Neuronal stem cell (in vitro differentiated cells): ENCODE results near the gene DCUN1D2.

Experiments
- DNase-seq: peaks from one replicate; pipeline ENCODE4 v3.0.0-alpha.2; 2013; ENCODE audit warnings: low spot score
- H2AFZ ChIP-seq: one replicate; pipeline ENCODE4 v1.6.1; 2013; ENCODE audit warnings: mild to moderate bottlenecking, low read length, inconsistent platforms
- H2AK5ac ChIP-seq: 2 replicates; pipeline ENCODE4 v1.6.1; 2013; ENCODE audit warnings: low read depth, mild to moderate bottlenecking, inconsistent platforms, low read length, moderate library complexity, mixed read lengths
- H2BK120ac ChIP-seq: 2 replicates; pipeline ENCODE4 v1.6.1; 2013; ENCODE audit warnings: low read depth, mild to moderate bottlenecking, inconsistent platforms, low read length, moderate library complexity, mixed read lengths
- H2BK12ac ChIP-seq: one replicate; pipeline ENCODE4 v1.6.1; 2013; ENCODE audit warnings: low read length, inconsistent platforms
- H2BK15ac ChIP-seq: 2 replicates; pipeline ENCODE4 v1.6.1; 2013; ENCODE audit warnings: mild to moderate bottlenecking, low read length, inconsistent platforms, mixed read lengths
- H2BK5ac ChIP-seq: one replicate; pipeline ENCODE4 v1.6.1; 2013; ENCODE audit warnings: inconsistent platforms, mild to moderate bottlenecking, low read length, moderate library complexity
- H3K14ac ChIP-seq: one replicate; pipeline ENCODE4 v1.6.1; 2013; ENCODE audit warnings: low read length, inconsistent platforms
- H3K18ac ChIP-seq: 2 replicates; pipeline ENCODE4 v1.6.1; 2013; ENCODE audit warnings: low read length, inconsistent platforms
- H3K23ac ChIP-seq: 2 replicates; pipeline ENCODE4 v1.6.1; 2013; ENCODE audit warnings: low read depth, mild to moderate bottlenecking, mixed read lengths, low read length, inconsistent platforms; ENCODE audit not compliant: poor library complexity
- H3K27ac ChIP-seq: replicated peaks from 3 replicates; pipeline ENCODE4 v1.5.1; 2013; ENCODE audit warnings: low read length, inconsistent platforms
- H3K27me3 ChIP-seq, 3 experiments: 2 replicates each; pipeline ENCODE4 v1.6.1; 2013; ENCODE audit warnings: low read length in 3 of 3, mild to moderate bottlenecking in 2 of 3, inconsistent platforms in 1 of 3, low read depth in 1 of 3, mixed read lengths in 1 of 3, moderate library complexity in 1 of 3; ENCODE audit not compliant: control insufficient read depth in 3 of 3, insufficient read depth in 3 of 3
- H3K36me3 ChIP-seq, 2 donors: replicated peaks in 1 of 2; 2 replicates each; pipeline ENCODE4 v1.6.1; 2013; ENCODE audit warnings: low read length in 2 of 2; ENCODE audit not compliant: control insufficient read depth in 2 of 2, insufficient read depth in 2 of 2
- H3K4ac ChIP-seq: 2 replicates; pipeline ENCODE4 v1.6.1; 2013; ENCODE audit warnings: inconsistent platforms, mild to moderate bottlenecking, low read length, moderate library complexity
- H3K4me1 ChIP-seq, 2 donors: 1 replicate in 1 of 2; 2 replicates in 1 of 2; pipeline ENCODE4 v1.6.1; 2013; ENCODE audit warnings: low read length in 2 of 2, low read depth in 1 of 2; ENCODE audit not compliant: control insufficient read depth in 2 of 2, insufficient read depth in 1 of 2
- H3K4me2 ChIP-seq: one replicate; pipeline ENCODE4 v1.6.1; 2013; ENCODE audit warnings: mild to moderate bottlenecking, low read length, inconsistent platforms; ENCODE audit not compliant: insufficient read depth, poor library complexity, severe bottlenecking
- H3K4me3 ChIP-seq, 2 donors: 2 replicates each; pipeline ENCODE4 v1.5.1; 2013; ENCODE audit warnings: low read length in 2 of 2, mild to moderate bottlenecking in 2 of 2, inconsistent platforms in 1 of 2, moderate library complexity in 1 of 2
- H3K79me1 ChIP-seq: one replicate; pipeline ENCODE4 v1.6.1; 2013; ENCODE audit warnings: low read depth, mild to moderate bottlenecking, inconsistent platforms, low read length, moderate library complexity
- H3K9ac ChIP-seq: one replicate; pipeline ENCODE4 v1.6.1; 2013; ENCODE audit warnings: mild to moderate bottlenecking, low read depth, low read length, inconsistent platforms; ENCODE audit not compliant: poor library complexity
- H3K9me3 ChIP-seq, 2 donors: replicated peaks in 1 of 2; 2 replicates each; pipeline versions ENCODE3 to v1.6.1; 2013; ENCODE audit warnings: low read length in 2 of 2, mild to moderate bottlenecking in 2 of 2, inconsistent platforms in 1 of 2, low read depth in 1 of 2, mixed read lengths in 1 of 2, moderate library complexity in 1 of 2; ENCODE audit not compliant: control insufficient read depth in 2 of 2, insufficient read depth in 1 of 2
- H4K8ac ChIP-seq: one replicate; pipeline ENCODE4 v1.6.1; 2013; ENCODE audit warnings: low read depth, mild to moderate bottlenecking, inconsistent platforms, low read length, moderate library complexity
- H4K91ac ChIP-seq: one replicate; pipeline ENCODE4 v1.6.1; 2013; ENCODE audit warnings: low read length, low read depth, mild to moderate bottlenecking, inconsistent platforms; ENCODE audit not compliant: poor library complexity
- WGBS, 2 donors: extraction: QIAGEN DNeasy Blood & Tissue Kit; methylation state at CpG; one replicate each; pipeline ENCODE4 v1.1.7; 2013; ENCODE audit warnings: missing lambda C conversion rate in 2 of 2, mixed read lengths in 1 of 2; ENCODE audit not compliant: insufficient read length in 2 of 2, insufficient replicate concordance in 1 of 2; ENCODE audit errors: extremely low coverage in 2 of 2; 5-methylcytosine and 5-hydroxymethylcytosine counted together

The DCUN1D2 gene

DNA sequence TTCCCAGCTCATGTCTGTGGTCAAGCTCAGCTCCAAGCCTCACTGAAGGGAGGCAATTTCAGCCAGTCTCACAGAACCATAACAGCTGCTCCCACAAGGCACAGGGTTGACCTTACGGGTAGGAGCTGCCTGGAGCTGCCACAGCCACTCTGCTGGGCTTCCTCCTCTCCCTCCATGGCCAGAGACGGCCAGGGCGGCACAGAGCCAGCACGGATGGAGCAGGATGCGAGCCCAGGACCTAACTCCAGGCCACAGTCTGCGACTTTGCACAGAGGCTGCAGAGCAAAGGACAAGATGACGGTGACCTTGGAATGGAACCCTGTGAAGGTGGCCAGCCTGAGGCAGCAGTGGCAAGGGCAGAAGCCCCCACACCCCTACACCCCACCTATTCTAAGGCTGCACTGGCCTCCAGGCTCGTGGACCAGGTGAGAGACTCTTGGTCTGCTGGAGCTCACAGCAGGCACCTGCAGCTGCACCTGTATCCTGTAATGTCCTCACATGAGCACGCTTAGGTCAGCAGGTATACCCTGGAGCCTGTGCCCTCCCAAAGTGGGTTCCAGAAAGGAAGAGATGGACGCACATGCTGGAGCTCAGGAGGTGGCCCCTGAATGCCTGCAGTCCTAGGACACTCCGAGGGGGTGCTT lies 66.9 kb downstream of the DCUN1D2 start:
- no peak overlapping the region for H3K4me2 ChIP-seq
- H4K8ac ChIP-seq: no peak overlapping the region
- H2BK15ac ChIP-seq: no peak overlapping the region
- peak overlapping the region; percentile 58 for H3K23ac ChIP-seq
- H3K36me3 ChIP-seq: no peaks in the 10 kb centered on the region
- H3K27me3 ChIP-seq: no peaks in the 10 kb centered on the region
- H3K18ac ChIP-seq: peak overlapping the region; percentile 71
- no peak overlapping the region for H3K27ac ChIP-seq
- no peak overlapping the region for H2BK120ac ChIP-seq
- DNase-seq: no peak
- H3K4me3 ChIP-seq: peak overlapping the region in 1 of 2 donors; percentile 63
- H3K9ac ChIP-seq: no peak overlapping the region
- no peak overlapping the region for H2AFZ ChIP-seq
- no peak overlapping the region for H2AK5ac ChIP-seq
- no peak overlapping the region for H4K91ac ChIP-seq
- H3K9me3 ChIP-seq: no peaks in the 10 kb centered on the region
- peaks cover 1% of the 10 kb centered on the region for H3K79me1 ChIP-seq
- H2BK12ac ChIP-seq: no peak overlapping the region
- H2BK5ac ChIP-seq: no peak overlapping the region
- no CpG with 5 or more reads among the region's 11 CpGs for WGBS, 2 donors
- H3K14ac ChIP-seq: peak overlapping the region; percentile 27
- H3K4me1 ChIP-seq: peaks cover 5 to 10% of the 10 kb centered on the region in 2 donors
- no peak overlapping the region for H3K4ac ChIP-seq

DNA sequence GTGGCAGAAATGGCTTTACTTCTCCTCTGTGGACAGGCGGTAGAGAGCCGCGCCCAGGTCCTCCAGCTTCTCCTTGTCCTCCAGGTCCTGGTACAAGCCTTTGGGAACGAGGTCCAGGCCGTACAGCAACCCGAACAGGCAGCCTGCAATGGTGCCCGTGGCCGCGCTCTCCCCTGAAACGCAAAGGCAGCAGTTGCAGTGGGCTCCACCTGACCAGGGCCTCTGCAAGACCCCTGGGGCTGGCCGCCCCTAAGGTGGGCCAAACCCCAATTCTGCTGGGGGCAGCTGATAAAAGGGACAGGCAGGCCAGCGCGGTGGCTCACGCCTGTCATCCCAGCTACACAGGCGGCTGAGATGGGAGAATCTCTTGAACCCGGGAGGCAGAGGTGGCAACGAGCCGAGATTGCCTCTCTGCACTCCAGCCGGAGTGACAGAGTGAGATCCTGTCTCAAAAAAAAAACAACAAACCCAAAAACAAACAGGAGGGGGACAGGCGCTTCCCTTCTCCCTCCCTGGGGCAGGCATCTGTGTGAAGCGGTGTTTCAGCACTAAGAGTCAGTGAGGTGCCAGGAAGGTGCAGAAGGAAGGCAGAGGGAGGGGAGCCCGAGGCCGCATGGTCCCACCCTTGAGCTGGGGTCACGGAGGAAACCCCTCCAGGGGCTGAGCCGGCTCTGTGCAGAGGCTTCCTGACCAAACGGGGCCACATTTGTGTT lies 67.5 kb downstream of the DCUN1D2 start:
- WGBS, 2 donors: no CpG with 5 or more reads among the region's 26 CpGs
- peaks cover 5 to 10% of the 10 kb centered on the region in 2 donors for H3K4me1 ChIP-seq
- H4K91ac ChIP-seq: no peak overlapping the region
- peak overlapping the region; percentile 2 for H3K14ac ChIP-seq
- no peak overlapping the region for H2BK120ac ChIP-seq
- H3K4ac ChIP-seq: no peak overlapping the region
- no peak overlapping the region for H3K4me3 ChIP-seq
- no peak overlapping the region for H2AK5ac ChIP-seq
- H3K27ac ChIP-seq: no peak overlapping the region
- peak overlapping the region; percentile 22 for H2BK12ac ChIP-seq
- no peak overlapping the region for H2AFZ ChIP-seq
- H2BK15ac ChIP-seq: no peak overlapping the region
- H2BK5ac ChIP-seq: no peak overlapping the region
- no peaks in the 10 kb centered on the region for H3K27me3 ChIP-seq
- peak overlapping the region; percentile 58 for H3K23ac ChIP-seq
- peak overlapping the region; percentile 71 for H3K18ac ChIP-seq
- H3K9me3 ChIP-seq: no peaks in the 10 kb centered on the region
- no peak for DNase-seq
- H3K4me2 ChIP-seq: no peak overlapping the region
- H4K8ac ChIP-seq: no peak overlapping the region
- H3K36me3 ChIP-seq: no peaks in the 10 kb centered on the region
- no peak overlapping the region for H3K9ac ChIP-seq
- peaks cover 1% of the 10 kb centered on the region for H3K79me1 ChIP-seq

DNA sequence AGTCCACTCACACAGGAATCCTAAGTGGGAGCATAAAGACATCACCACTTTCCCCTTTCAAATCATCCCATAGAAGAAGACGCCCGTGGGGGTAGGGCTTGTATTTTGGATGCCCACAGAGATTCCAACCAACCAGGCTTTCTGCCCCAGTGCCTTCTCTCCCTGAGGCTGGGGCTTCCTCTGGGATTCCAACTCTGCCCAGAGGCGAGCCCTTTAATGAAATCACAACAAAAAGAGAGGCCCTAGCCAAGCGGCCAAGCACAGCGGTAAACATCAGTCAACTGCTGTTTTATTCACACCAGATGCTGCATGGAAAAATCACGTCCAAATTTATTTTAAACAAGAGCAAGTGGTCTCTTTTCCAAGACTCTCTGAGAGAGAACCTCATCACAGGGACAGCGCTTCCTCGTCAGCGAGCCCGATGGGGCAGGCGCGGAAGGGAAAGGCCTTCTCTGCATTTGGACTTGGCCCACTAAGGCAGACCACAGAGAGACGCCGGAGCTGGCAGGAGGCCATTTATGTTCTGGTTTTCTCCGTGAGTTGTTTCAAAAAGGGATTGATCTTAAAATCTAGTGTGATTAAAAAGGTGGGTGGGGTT lies 68.7 kb downstream of the DCUN1D2 start:
- Histone ChIP-seq H3K9me3 (no peaks in the 10 kb centered on the region), H2BK15ac (peak overlapping the region; percentile 21), H3K14ac (no peak overlapping the region), H2BK5ac (no peak overlapping the region), H3K4ac (no peak overlapping the region), H3K4me1 (peaks cover 8 to 12% of the 10 kb centered on the region in 2 donors), H3K27me3 (no peaks in the 10 kb centered on the region), H3K4me2 (no peak overlapping the region), H2AFZ (peak overlapping the region; percentile 33), H4K91ac (no peak overlapping the region), H2AK5ac (peak overlapping the region; percentile 28), H3K36me3 (no peaks in the 10 kb centered on the region), H3K9ac (no peak overlapping the region), H3K4me3 (no peak overlapping the region), H4K8ac (no peak overlapping the region), H3K23ac (no peak overlapping the region), H3K79me1 (peaks cover 1% of the 10 kb centered on the region), H2BK12ac (no peak overlapping the region), H2BK120ac (no peak overlapping the region), H3K18ac (no peak overlapping the region), H3K27ac (no peak overlapping the region)
- no peak for DNase-seq
- WGBS, 2 donors: no CpG with 5 or more reads among the region's 15 CpGs
